IPS-NIHi11 (cell line): ENCODE measurements around the gene TUSC7.
A peak's percentile ranks its signal among the peaks of the same experiment; 100 is the strongest.

ENCODE experiments used
- DNase-seq: peaks from one replicate; pipeline ENCODE4 v3.0.0; 2012; ENCODE audit warnings: mixed read lengths, low spot score

The TUSC7 gene

DNA sequence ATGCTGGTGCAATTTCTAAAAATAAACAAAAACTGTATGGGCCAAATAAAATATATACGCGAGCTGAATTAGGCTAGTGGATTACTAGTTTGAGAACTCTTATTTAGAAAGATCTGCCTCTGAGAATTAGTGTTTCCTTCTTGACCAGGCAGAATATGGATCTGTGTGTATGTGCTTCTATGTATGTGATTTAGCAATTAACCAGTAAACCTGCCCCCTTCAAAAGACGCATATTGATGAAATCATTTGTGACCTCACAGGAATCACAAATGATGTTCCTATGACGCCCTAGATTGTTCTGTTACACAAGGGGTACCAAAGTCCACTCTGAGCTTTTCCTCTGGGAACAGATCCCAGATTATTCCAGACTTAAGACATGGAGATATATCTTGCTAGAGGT is at the start of gene TUSC7:
Gene TUSC7 (plus strand): TSS at position 301 of the 400 bp plus-strand sequence.
- no peak for DNase-seq

DNA sequence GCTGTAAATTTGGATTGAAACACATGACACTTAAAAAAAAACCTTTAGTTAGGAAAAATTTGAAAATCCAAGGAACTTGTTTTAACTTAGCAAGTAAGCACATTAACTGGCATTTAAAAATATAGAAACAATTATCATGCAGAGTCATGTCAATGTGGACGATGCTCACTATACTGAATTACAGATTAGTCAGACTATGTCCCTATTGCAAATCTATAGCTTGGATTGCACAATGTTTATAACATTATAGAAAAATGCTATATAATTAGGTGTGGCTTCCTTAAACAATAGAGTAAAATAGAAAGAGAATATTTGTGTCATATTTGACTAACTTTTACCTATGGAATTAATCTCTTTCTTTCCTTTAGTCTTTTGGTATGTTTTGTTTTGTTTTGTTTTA is 48.4 kb upstream of the TUSC7 start:
- DNase-seq = no peak

DNA sequence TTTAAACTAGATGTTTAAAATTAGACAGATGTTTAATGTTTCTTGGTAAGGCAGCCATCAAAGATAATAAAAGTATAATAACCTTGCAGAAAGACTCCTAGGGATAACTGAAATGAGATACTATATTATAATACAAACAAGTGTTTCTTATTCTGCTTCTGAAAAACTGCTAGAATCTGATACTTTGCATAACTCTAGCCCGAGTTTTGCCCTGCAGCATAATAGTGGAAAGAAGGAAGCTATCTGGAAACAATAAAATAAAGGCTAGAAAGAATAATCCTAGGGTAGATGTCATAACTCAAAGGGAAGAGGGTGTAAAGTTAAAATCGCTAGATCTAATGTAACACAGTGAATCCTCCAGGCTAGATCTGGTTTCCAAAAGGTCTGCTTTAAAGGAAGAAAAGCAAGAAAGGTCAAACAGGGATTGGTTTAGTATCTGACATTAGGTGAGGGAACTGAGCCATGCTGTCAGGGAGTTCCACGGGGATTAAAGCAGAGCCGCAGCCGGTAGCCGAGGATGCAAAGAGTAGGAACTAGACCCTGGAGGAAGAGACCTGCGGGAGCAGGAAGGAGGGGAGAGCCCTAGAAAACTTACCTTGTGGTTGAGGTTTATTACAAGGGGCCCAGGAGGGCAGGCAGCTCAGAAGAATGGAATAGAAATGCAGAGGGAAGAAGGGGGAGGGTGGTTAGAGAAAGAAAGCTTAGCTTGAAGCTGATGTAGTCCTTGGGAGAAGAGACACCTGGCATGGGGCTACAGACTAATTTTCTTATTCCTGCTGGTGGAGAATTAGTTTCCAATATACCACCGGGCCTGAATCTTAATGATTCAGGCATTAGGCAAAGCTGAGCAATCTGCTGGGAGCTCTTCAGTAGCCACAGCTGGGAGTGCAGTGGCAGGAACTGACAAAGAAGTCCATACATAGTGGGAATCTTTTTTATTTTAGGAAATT is 46.1 kb upstream of the TUSC7 start:
- DNase-seq = peak; percentile 23

DNA sequence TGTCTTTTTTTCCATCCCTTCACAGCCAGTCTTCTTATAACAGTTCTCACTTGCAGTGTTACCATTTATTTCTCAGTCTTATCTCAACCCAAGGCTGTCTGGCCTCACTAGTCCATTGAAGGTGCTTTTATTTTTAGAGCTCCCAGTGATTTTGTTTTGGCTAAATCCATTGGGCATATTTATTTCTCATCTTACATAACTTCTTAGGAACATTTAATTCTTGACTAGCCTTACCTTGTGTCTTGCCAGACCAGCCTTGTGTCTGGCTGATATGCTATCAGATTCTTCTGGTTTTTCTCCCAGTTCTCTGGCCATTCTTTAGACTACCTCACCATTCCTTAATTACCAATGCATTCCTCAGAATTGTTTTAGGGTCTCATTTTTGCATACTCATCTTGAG is 42.3 kb upstream of the TUSC7 start:
- DNase-seq = no peak

DNA sequence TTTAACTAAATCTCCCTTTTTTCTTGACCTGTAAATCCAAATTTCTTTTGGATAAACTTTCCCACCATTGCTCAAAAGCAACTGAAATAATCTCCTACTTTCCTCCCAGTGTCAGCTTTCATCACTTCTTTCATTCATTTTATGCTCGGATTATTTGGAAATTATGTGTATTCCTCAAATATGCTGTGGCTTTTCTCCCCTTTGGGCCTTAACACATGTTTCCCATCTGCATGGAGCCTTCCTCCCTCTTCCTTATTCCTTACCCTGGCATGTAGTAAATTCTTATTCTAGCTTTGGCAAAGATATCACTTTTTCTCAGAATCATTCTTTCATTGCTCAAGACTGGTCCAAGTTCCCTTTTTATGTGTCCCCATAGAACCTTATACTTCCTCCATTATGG is 41.8 kb upstream of the TUSC7 start:
- no peak for DNase-seq

DNA sequence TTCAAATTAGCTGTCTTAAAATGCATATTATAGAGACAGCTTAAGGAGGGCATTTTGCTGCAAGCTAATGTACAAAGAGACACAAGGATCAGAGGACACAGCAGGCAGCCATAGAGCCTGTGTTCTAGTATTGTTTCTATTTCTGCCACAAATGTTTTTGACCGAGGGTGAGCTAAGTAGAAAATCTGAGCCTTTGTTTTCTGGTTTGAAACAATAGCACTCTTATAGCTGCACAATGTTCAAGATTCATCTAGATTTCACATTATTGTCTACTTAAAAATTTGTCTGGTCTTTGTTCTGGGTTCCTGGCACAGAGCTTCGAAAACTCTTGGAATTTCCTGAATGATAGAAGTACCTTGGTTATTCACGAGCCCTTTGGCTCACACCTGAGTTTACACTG is 40.0 kb upstream of the TUSC7 start:
- DNase-seq = no peak

DNA sequence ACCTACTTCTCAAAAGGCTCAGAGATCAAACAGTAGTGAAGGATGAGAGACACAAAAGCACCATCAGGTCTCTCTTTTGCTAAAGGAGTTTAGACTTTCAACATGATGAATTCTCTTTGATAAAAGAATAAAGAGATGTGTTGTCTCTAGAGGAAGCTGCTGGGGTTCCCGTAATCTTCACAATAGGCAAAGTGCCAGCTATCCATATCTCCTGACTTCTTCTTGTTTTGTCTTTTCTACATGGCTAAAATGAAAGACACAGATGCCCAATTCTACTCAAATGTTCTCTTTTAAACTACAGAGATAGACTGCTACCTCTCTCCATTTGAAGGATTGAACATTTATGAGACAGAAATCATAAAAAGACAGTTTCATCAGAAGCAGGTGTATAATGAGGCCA is 38.4 kb upstream of the TUSC7 start:
- DNase-seq = no peak

DNA sequence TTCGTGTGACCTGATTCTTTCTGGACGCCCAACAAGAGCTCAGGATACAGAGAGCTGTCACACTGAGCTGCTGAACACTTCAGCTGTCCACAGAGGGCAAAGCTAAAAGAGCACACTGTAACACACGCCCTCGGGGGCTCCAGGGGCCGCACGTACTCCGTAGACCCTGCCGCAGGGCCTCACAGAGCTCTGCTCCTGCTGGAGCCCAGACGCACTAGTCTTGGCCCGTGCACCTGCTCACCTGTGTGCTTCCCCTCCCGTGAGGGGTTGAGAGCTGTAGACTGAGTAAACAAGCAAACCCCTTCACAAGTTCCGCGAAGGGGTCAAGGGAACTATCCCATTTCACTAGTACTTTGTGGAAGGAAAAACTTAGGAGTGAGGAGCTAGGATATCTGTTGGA is 30.7 kb upstream of the TUSC7 start:
- DNase-seq = no peak

DNA sequence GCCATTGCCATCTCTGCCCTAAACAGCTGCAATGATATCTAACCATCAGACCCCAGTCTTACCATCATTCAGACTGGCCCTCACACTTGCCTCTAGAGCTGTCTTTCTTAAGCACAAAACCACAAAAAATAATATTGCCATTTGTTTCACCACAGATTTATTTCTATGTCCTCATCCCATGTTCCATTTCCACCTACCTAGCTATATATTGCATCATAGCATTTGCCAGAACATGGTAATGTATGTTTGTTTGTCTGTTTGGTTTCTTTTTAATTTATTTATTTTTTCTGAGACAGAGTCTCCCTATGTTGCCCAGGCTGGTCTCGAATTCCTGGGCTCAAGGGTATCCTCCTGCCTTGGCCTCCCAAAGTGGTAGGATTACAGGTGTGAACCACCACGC is 18.5 kb upstream of the TUSC7 start:
- no peak for DNase-seq

DNA sequence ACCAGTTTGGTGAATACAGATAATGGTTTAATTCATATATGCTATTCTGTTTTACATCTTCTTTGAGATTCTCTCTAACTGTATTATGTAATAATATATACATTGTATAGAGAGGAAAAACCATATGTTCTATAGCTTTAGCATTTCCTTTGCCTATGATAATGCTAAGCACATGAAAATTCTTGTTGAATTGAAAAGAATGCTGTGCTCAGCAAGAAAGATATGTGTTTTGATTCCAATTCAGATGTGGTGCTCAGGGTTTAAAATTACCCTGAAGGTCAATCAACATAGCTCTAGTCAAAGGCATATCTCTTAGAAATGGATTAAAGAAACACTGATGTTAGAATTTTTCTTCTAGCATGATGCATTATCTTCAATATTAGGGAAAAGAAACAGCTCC is 8.5 kb upstream of the TUSC7 start:
- DNase-seq = no peak

DNA sequence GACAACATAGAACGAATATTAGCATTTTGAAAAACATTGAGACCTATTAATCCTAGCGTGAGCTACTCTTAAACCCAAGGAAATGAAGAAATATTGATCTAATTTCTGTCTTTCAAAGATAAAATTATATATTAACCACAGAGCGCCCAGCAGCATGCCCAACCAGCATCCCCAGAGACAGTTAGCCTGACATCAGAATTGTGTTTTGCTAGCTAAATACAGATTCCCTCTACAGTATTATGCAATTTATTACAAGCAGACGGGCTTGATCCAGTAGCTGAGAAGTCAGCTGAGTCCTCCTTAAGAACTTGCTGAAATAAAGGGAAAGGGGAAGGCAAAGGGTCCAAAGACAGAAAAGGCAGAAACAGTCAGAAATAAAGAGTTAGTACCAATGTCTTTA is 7.2 kb upstream of the TUSC7 start:
- DNase-seq = no peak

DNA sequence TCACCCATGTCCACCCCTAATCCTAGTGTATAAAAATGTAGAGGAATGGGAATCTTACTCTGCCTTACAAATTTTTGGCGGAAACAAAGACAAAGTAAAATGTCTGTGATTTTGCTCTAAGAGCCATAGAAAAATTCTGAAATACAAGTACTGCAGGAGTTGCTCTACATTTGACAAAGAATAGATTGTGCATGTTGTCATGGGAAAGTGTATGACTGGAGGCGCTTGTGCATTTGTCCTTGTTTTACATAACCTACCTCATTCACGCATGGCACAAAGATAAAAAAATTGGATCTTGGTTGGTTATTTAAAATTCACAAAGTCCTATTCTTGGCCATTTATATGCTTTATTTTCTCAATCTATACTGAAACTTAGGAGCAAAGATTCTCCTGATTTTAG is 2.0 kb upstream of the TUSC7 start:
- no peak for DNase-seq

DNA sequence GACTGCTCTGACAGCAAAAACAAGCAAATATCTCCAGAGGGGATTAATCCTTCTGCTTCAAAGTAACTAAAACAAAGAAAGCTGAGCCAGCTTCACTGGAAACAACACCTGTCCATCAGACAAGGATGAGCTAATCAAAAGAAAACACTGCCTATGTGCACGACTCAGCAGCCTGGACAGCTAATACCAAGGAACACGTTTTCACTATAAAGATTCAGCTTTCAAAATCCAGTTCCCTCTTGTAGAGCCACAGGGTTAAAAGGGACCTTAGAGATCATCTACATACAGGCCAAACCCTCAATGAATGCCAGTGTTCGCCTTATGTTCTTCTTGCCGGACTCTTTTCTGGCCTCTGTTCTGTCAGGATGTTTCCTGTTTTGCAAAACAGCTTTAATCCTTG is 6.9 kb downstream of the TUSC7 start:
- DNase-seq = no peak

DNA sequence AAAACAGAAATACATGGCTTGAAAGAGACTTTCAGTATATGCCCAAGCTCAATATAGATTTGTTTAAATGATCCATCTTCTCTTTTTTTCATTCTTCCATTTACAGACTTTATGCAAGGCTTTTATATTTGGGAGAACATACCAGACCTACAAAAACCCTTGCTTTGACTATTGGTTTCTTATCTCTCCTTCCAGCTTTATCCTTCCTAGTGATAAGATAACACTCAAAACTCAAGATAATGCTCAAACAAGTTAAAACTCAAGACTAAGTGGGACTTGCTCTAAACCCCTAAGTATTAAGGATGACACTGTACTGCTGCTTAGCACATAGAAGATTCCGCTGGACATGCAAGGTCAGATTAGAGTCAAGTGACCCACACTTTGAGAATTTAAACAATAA is 8.0 kb downstream of the TUSC7 start:
- DNase-seq = no peak

DNA sequence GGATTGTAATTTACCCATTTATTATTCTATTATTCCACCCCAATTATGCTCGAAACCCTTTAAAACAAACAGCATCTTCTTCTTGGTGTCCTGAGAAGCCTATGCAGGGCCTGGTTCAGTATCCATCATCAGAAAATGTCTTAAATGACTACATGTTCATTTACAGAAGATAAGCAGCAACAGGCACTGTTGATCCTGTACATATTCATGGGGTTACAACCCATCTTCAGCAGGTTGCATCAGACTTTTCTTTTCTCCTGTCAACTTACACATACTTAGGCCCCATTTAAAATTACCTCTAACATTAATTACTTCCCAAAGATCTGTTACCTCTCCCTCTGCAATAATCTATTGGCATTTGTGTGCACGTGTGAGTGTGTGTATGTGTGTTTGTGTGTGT is 18.9 kb downstream of the TUSC7 start:
- no peak for DNase-seq

DNA sequence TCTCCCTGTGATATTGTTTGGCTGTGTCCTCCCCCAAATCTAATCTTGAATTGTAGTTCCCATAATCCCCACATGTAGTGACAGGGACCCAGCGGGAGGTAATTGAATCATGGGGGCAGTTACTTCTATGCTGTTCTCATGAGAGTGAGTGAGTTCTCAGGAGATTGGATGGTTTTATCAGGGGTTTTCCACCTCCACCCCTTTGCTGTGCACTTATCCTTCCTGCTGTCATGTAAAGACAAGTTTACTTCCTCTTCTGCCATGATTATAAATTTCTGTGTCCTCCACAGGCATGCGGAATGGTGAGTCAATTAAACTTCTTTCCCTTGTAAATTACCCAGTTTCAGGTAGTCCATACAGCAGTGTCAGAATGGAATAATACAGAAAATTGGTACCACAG is 24.7 kb downstream of the TUSC7 start:
- no peak for DNase-seq

DNA sequence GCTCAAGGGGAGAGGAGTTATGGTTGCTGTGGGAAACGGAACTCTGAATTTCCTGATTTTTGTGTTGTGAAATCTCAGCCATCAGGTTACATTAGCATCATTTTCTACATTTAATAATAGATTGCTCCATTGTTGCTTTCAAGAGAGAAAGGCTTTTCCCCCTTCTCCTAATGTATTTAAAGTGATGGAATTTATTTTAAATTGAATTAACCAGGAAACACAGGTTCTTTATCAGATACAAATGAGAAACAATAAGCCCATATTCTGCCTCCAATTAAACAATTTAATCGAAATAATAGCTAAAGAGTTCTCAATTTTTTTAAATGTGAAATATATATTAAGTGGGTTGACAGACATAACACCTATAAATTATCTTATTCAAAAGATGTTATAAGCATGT is 30.1 kb downstream of the TUSC7 start:
- DNase-seq = no peak

DNA sequence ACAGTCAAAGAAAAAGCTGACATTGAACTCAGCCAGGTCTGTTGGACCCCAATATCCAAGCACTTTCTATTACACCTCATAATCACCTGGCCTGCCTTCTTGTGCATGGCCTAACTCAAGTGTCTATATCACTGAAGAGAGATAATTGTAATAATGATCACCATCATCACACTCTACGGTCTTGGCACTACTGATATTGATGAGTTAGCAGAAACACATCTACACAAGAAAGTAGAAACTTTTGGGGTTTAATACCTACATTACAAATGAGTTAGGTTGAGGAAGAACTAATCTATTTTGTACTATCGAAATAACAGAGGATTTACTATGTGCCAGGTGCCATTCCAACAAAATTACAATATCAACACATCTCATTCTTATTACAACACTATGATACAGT is 30.7 kb downstream of the TUSC7 start:
- DNase-seq = no peak

DNA sequence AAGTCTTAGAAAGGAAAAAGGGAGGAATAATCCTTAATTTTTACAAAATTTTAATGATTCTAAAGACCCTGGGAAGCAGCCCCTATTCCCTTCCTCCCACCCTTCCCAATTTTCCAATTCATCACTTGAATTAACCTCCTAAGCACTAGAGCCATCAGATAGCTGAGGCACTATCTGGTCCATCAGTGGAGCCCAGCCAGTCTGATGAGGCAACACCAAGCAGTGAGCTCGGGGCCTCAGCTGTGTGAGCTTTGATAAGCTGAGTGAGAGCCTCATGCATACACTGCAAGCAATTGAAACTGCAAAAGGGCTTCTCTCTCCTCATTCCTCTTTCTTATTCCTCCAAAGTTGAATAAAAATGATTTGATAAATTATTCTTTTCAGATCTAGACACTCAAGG is 31.9 kb downstream of the TUSC7 start:
- DNase-seq = no peak

DNA sequence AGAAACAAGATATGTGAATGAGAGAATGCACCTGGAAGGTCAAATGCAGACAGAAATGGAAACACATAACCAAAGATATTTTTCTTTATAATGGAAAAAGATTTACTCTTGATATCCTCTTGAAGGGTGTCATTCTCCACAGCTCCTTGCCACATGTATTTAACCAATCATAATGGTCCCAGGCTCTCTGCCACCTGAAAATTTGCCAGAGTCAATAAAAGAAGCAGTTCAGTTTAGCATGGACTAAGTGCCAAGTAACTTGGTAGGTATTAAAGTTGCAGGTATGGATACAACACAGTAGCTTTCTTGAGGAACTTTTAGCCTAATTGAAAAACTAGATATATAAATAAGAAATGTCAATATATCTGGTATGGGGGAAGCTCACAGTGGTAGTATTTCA is 33.5 kb downstream of the TUSC7 start:
- no peak for DNase-seq

DNA sequence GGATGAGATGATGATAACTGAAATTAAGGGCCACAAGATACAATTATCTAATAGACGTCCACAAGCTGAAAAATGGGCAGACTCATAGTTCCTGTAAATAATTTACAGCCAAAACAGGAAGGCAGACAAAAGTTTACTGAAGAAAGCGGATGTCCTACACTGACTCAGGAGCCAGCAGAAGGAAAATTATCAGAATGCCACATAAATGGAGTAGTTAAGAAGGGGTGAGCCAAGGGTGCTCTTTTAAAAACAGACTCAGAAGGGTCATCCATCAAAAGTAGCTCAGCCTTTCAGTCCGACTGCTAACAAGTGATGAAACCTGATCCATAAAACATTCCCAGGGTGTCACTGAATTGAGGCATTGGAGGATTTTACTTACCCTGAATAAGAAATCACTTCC is 39.8 kb downstream of the TUSC7 start:
- no peak for DNase-seq

DNA sequence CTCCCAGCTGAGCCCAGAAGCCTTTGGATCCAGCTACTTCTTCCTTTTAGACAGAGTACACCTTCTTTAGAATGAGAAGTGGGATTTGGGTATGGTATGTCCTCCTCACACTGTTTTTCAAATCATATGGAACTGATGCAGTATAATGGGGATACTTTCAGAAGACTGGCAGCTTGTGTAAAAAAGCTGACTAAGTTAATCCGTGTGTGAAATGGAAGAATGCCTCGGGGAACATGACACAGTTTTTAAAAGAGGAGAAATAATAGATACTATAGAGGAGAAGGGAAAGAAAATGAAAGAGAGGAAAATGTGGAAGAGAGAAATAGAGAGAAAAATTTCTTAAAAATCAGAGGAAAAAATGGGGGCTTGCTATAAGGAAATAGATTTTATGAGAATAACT is 47.7 kb downstream of the TUSC7 start:
- no peak for DNase-seq

DNA sequence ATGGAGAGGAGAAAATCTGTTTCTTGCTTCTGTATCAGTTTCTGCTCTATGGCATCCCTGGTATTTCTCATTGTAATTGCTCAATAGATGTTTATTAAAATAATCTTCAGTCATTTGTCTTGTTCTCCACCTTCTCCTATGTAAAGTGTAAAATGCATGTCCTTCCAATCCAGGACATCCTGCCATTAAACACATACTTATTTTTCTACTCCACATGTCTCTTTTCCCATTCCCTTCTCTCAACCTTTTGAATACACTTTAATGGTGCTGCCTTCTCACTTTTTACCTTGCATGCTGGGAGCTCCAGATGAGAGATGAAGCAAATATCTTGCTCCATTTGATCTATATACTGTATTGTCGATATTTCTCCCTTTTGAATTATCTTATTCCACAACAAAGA is 49.7 kb downstream of the TUSC7 start:
- no peak for DNase-seq
